ENCODE data around the gene PDE4D.

Gene PDE4D

GRCh38 chr5:59291941-59292340 is 601.6 kb downstream of the PDE4D start:
- Histone ChIP-seq H3K23ac (ENCODE audit: low read depth, low read length, poor library complexity) (no peak overlapping the region), H3K18ac (ENCODE audit: low read length) (no peak overlapping the region), H4K91ac (ENCODE audit: low read depth, low read length, poor library complexity) (no peak overlapping the region), H4K8ac (ENCODE audit: low read depth, low read length) (no peak overlapping the region), H3K27ac (replicated peaks; ENCODE audit: low read length) (no peak overlapping the region), H2AFZ (ENCODE audit: low read length) (no peak overlapping the region), H2BK15ac (ENCODE audit: low read length) (no peak overlapping the region), H2AK5ac (ENCODE audit: low read depth, low read length) (no peak overlapping the region), H3K4ac (ENCODE audit: low read length) (no peak overlapping the region), H2BK5ac (ENCODE audit: low read length) (no peak overlapping the region), H3K4me3 (ENCODE audit: low read length in 2 of 2) (no peak overlapping the region), H3K4me2 (ENCODE audit: insufficient read depth, low read length, poor library complexity, severe bottlenecking) (no peak overlapping the region), H3K14ac (ENCODE audit: low read length) (no peak overlapping the region), H3K9ac (ENCODE audit: low read depth, low read length, poor library complexity) (no peak overlapping the region), H3K4me1 (ENCODE audit: control insufficient read depth in 2 of 2, insufficient read depth in 1 of 2, low read depth in 1 of 2, low read length in 2 of 2) (no peaks in the 10 kb centered on the region), H3K79me1 (ENCODE audit: low read depth, low read length) (no peaks in the 10 kb centered on the region), H3K36me3 (replicated peaks in 1 of 2; ENCODE audit: control insufficient read depth in 2 of 2, insufficient read depth in 2 of 2, low read length in 2 of 2) (no peaks in the 10 kb centered on the region), H3K9me3 (replicated peaks in 1 of 2; ENCODE audit: control insufficient read depth in 2 of 2, insufficient read depth in 1 of 2, low read depth in 1 of 2, low read length in 2 of 2) (peaks cover 0 to 2% of the 10 kb centered on the region in 2 donors), H3K27me3 (ENCODE audit: control insufficient read depth in 3 of 3, insufficient read depth in 3 of 3, low read depth in 1 of 3, low read length in 3 of 3) (no peaks in the 10 kb centered on the region), H2BK120ac (ENCODE audit: low read depth, low read length) (no peak overlapping the region), H2BK12ac (ENCODE audit: low read length) (no peak overlapping the region)
- DNase-seq (ENCODE audit: low spot score): no peak

DNA sequence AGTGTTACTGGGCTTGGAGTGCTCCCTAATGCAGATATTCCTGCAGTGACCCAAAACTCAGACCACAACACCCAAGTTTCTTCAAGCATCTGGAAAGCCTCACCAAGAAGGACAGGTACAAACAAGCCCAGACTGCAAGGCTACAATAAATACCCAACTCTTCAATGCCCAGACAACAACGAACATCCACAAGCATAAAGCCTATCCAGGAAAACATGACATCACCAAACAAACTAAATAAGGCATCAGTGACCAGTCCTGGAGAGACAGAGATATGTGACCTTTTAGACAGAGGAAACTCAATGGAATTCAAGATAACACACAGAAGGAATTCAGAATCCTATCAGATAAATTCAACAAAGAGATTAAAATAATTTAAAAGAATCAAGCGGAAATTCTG is 605.6 kb downstream of the PDE4D start:
- Histone ChIP-seq H2AFZ (ENCODE audit: low read length) (no peak overlapping the region), H2AK5ac (ENCODE audit: low read depth, low read length) (no peak overlapping the region), H3K4me2 (ENCODE audit: insufficient read depth, low read length, poor library complexity, severe bottlenecking) (no peak overlapping the region), H4K91ac (ENCODE audit: low read depth, low read length, poor library complexity) (no peak overlapping the region), H2BK120ac (ENCODE audit: low read depth, low read length) (no peak overlapping the region), H3K14ac (ENCODE audit: low read length) (no peak overlapping the region), H3K9ac (ENCODE audit: low read depth, low read length, poor library complexity) (no peak overlapping the region), H3K4me1 (ENCODE audit: control insufficient read depth in 2 of 2, insufficient read depth in 1 of 2, low read depth in 1 of 2, low read length in 2 of 2) (no peaks in the 10 kb centered on the region), H3K27me3 (ENCODE audit: control insufficient read depth in 3 of 3, insufficient read depth in 3 of 3, low read depth in 1 of 3, low read length in 3 of 3) (no peaks in the 10 kb centered on the region), H4K8ac (ENCODE audit: low read depth, low read length) (no peak overlapping the region), H3K18ac (ENCODE audit: low read length) (no peak overlapping the region), H3K36me3 (replicated peaks in 1 of 2; ENCODE audit: control insufficient read depth in 2 of 2, insufficient read depth in 2 of 2, low read length in 2 of 2) (no peaks in the 10 kb centered on the region), H3K27ac (replicated peaks; ENCODE audit: low read length) (no peak overlapping the region), H2BK5ac (ENCODE audit: low read length) (no peak overlapping the region), H3K4ac (ENCODE audit: low read length) (no peak overlapping the region), H3K9me3 (replicated peaks in 1 of 2; ENCODE audit: control insufficient read depth in 2 of 2, insufficient read depth in 1 of 2, low read depth in 1 of 2, low read length in 2 of 2) (peaks cover 0 to 2% of the 10 kb centered on the region in 2 donors), H2BK12ac (ENCODE audit: low read length) (no peak overlapping the region), H3K23ac (ENCODE audit: low read depth, low read length, poor library complexity) (no peak overlapping the region), H3K79me1 (ENCODE audit: low read depth, low read length) (no peaks in the 10 kb centered on the region), H2BK15ac (ENCODE audit: low read length) (no peak overlapping the region), H3K4me3 (ENCODE audit: low read length in 2 of 2) (no peak overlapping the region)
- no CpG with 5 or more reads among the region's 2 CpGs for WGBS, 2 donors (ENCODE audit: extremely low coverage in 2 of 2, insufficient read length in 2 of 2, insufficient replicate concordance in 1 of 2)
- DNase-seq (ENCODE audit: low spot score): no peak

DNA sequence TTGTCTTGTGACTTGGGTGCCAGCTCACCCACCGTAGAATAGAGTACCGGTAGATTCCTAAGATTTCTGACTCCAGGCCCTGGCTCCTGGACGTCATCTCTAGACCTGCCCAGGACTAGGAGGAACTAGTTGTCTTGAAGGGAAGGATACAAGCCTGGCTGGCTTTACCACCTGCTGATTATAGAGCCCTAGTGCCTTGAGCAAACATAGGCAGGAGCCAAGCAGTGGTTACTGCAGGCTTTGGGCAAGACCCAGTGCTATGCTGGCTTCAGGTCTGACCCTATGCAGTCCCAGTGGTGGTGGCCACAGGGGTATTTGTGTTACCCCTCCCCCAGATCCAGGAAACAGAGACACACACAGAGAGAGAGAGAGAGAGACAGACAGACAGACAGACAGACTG is 606.2 kb downstream of the PDE4D start:
- peaks cover 0 to 2% of the 10 kb centered on the region in 2 donors for H3K9me3 ChIP-seq (replicated peaks in 1 of 2; ENCODE audit: control insufficient read depth in 2 of 2, insufficient read depth in 1 of 2, low read depth in 1 of 2, low read length in 2 of 2)
- H2AFZ ChIP-seq (ENCODE audit: low read length): no peak overlapping the region
- H3K36me3 ChIP-seq (replicated peaks in 1 of 2; ENCODE audit: control insufficient read depth in 2 of 2, insufficient read depth in 2 of 2, low read length in 2 of 2): no peaks in the 10 kb centered on the region
- no peak overlapping the region for H2BK15ac ChIP-seq (ENCODE audit: low read length)
- no peak overlapping the region for H2BK120ac ChIP-seq (ENCODE audit: low read depth, low read length)
- no peak overlapping the region for H3K4me2 ChIP-seq (ENCODE audit: insufficient read depth, low read length, poor library complexity, severe bottlenecking)
- WGBS, 2 donors (ENCODE audit: extremely low coverage in 2 of 2, insufficient read length in 2 of 2, insufficient replicate concordance in 1 of 2): no CpG with 5 or more reads among the region's 3 CpGs
- no peaks in the 10 kb centered on the region for H3K4me1 ChIP-seq (ENCODE audit: control insufficient read depth in 2 of 2, insufficient read depth in 1 of 2, low read depth in 1 of 2, low read length in 2 of 2)
- no peaks in the 10 kb centered on the region for H3K79me1 ChIP-seq (ENCODE audit: low read depth, low read length)
- no peak overlapping the region for H2BK5ac ChIP-seq (ENCODE audit: low read length)
- no peak for DNase-seq (ENCODE audit: low spot score)
- H2AK5ac ChIP-seq (ENCODE audit: low read depth, low read length): no peak overlapping the region
- no peak overlapping the region for H3K4ac ChIP-seq (ENCODE audit: low read length)
- H2BK12ac ChIP-seq (ENCODE audit: low read length): no peak overlapping the region
- H3K27ac ChIP-seq (replicated peaks; ENCODE audit: low read length): no peak overlapping the region
- no peak overlapping the region for H3K23ac ChIP-seq (ENCODE audit: low read depth, low read length, poor library complexity)
- peak overlapping the region; percentile 28 for H3K18ac ChIP-seq (ENCODE audit: low read length)
- no peak overlapping the region for H3K4me3 ChIP-seq (ENCODE audit: low read length in 2 of 2)
- peak overlapping the region; percentile 1 for H4K8ac ChIP-seq (ENCODE audit: low read depth, low read length)
- peak overlapping the region; percentile 38 for H3K14ac ChIP-seq (ENCODE audit: low read length)
- no peak overlapping the region for H4K91ac ChIP-seq (ENCODE audit: low read depth, low read length, poor library complexity)
- H3K27me3 ChIP-seq (ENCODE audit: control insufficient read depth in 3 of 3, insufficient read depth in 3 of 3, low read depth in 1 of 3, low read length in 3 of 3): no peaks in the 10 kb centered on the region
- no peak overlapping the region for H3K9ac ChIP-seq (ENCODE audit: low read depth, low read length, poor library complexity)

- Histone ChIP-seq H3K4me2 (ENCODE audit: insufficient read depth, low read length, poor library complexity, severe bottlenecking) (no peak overlapping the region), H3K4ac (ENCODE audit: low read length) (no peak overlapping the region), H3K14ac (ENCODE audit: low read length) (no peak overlapping the region), H3K23ac (ENCODE audit: low read depth, low read length, poor library complexity) (no peak overlapping the region), H2BK120ac (ENCODE audit: low read depth, low read length) (no peak overlapping the region), H3K4me1 (ENCODE audit: control insufficient read depth in 2 of 2, insufficient read depth in 1 of 2, low read depth in 1 of 2, low read length in 2 of 2) (no peaks in the 10 kb centered on the region), H2AK5ac (ENCODE audit: low read depth, low read length) (no peak overlapping the region), H3K18ac (ENCODE audit: low read length) (no peak overlapping the region), H2AFZ (ENCODE audit: low read length) (no peak overlapping the region), H2BK5ac (ENCODE audit: low read length) (no peak overlapping the region), H3K36me3 (replicated peaks in 1 of 2; ENCODE audit: control insufficient read depth in 2 of 2, insufficient read depth in 2 of 2, low read length in 2 of 2) (no peaks in the 10 kb centered on the region), H3K27me3 (ENCODE audit: control insufficient read depth in 3 of 3, insufficient read depth in 3 of 3, low read depth in 1 of 3, low read length in 3 of 3) (no peaks in the 10 kb centered on the region), H3K9me3 (replicated peaks in 1 of 2; ENCODE audit: control insufficient read depth in 2 of 2, insufficient read depth in 1 of 2, low read depth in 1 of 2, low read length in 2 of 2) (peaks cover 0 to 2% of the 10 kb centered on the region in 2 donors), H3K4me3 (ENCODE audit: low read length in 2 of 2) (no peak overlapping the region), H3K79me1 (ENCODE audit: low read depth, low read length) (no peaks in the 10 kb centered on the region), H2BK15ac (ENCODE audit: low read length) (no peak overlapping the region), H2BK12ac (ENCODE audit: low read length) (no peak overlapping the region), H3K27ac (replicated peaks; ENCODE audit: low read length) (no peak overlapping the region), H3K9ac (ENCODE audit: low read depth, low read length, poor library complexity) (no peak overlapping the region), H4K8ac (ENCODE audit: low read depth, low read length) (no peak overlapping the region), H4K91ac (ENCODE audit: low read depth, low read length, poor library complexity) (no peak overlapping the region)
- DNase-seq (ENCODE audit: low spot score): no peak
- WGBS, 2 donors (ENCODE audit: extremely low coverage in 2 of 2, insufficient read length in 2 of 2, insufficient replicate concordance in 1 of 2): no CpG with 5 or more reads among the region's 1 CpG
Observed at GRCh38 chr5:59286510-59286909, 607.0 kb downstream of the PDE4D start.
